ENCODE results near the gene RPS5. TPM values are rescaled to one million over a fixed set of nuclear protein-coding genes. Genes with fewer than 3 reads are reported as not detected.

The RPS5 gene
- total RNA-seq, 1 experiment from 2014 or later: 1,400 TPM

DNA sequence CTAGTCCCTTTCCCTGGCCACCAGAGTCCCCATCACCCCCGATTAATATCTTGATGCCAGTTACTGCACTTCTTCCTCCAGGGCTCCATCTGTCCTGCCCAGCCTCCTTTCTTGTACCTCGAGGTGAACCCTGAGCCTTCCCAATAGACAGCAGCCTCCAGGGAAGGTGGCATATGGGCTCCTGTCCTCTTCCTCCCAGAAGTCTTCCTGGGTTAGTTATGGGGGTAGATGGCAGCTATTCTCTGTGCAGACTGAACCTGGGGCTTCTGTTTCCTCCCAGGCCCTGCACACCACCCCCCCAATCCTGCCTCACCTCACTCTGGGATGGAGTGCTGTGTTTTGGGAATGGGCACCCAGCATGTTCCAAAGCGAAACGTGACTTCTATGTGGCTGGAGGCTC is 11.0 kb downstream of the RPS5 start:
- peaks cover 14% of the 10 kb centered on the region for H3K27me3 Mint-ChIP-seq (ENCODE audit: low read depth)
- Histone ChIP-seq H4K5ac (ENCODE audit: insufficient read length, low read depth, low read length) (no peak overlapping the region), H3K9ac (ENCODE audit: extremely low read depth, insufficient read length, low read length) (no peak overlapping the region), H3K23ac (ENCODE audit: insufficient read length, low read depth, low read length) (no peak overlapping the region), H2BK5ac (ENCODE audit: insufficient read length, low read length) (no peak overlapping the region), H3K27ac (ENCODE audit: insufficient read length, low read depth, low read length) (no peak overlapping the region), H2AK5ac (ENCODE audit: insufficient read length, low read length) (no peak overlapping the region), H3K18ac (ENCODE audit: insufficient read length, low read depth, low read length) (no peak overlapping the region), H3K9me3 (ENCODE audit: control insufficient read depth, low read depth, low read length) (no peaks in the 10 kb centered on the region), H3K27me3 (ENCODE audit: insufficient read depth, low read length) (no peaks in the 10 kb centered on the region; the same call in 1 of the 2 replicates), H3K23me2 (ENCODE audit: insufficient read length, low read depth, low read length, poor library complexity, severe bottlenecking) (peaks cover 13% of the 10 kb centered on the region), H3K4me2 (ENCODE audit: insufficient read depth, insufficient read length, low read length) (no peak overlapping the region), H2BK15ac (ENCODE audit: low read depth, low read length) (no peak overlapping the region), H4K8ac (replicated peaks; ENCODE audit: insufficient read length, low read depth, low read length) (no peak overlapping the region), H2BK12ac (ENCODE audit: insufficient read length, low read depth, low read length) (no peak overlapping the region), H4K20me1 (ENCODE audit: control insufficient read depth, insufficient read depth, insufficient read length) (peaks cover 5% of the 10 kb centered on the region), H3K56ac (ENCODE audit: insufficient read length, low read depth, low read length) (no peak overlapping the region), H2BK20ac (ENCODE audit: low read depth, low read length, poor library complexity, severe bottlenecking) (no peak overlapping the region), H3K4ac (ENCODE audit: low read depth, low read length) (no peak overlapping the region), H3T11ph (ENCODE audit: low read length) (no peak overlapping the region), H2BK120ac (ENCODE audit: low read depth, low read length, poor library complexity, severe bottlenecking) (no peak overlapping the region), H3K79me1 (ENCODE audit: insufficient read depth, low read depth, low read length, poor library complexity, severe bottlenecking) (no peaks in the 10 kb centered on the region), H3K79me2 (ENCODE audit: insufficient read depth, low read length) (no peaks in the 10 kb centered on the region), H3K14ac (ENCODE audit: insufficient read depth, low read length) (no peak overlapping the region), H3K4me1 (ENCODE audit: insufficient read depth, low read length) (no peaks in the 10 kb centered on the region; the same call in 1 of the 2 replicates), H2AFZ (ENCODE audit: low read length) (no peak overlapping the region), H4K91ac (ENCODE audit: insufficient read length, low read depth, low read length) (no peak overlapping the region)
- H3K9me3 Mint-ChIP-seq: no peaks in the 10 kb centered on the region
- H3K4me1 Mint-ChIP-seq: peaks cover 10 to 16% of the 10 kb centered on the region in 2 experiments
- peak overlapping the region in 1 of 2 experiments; percentile 40; a peak in 2 of 5 replicates for H3K4me3 Mint-ChIP-seq
- no peak for DNase-seq
- TF ChIP-seq, protein P1, sequence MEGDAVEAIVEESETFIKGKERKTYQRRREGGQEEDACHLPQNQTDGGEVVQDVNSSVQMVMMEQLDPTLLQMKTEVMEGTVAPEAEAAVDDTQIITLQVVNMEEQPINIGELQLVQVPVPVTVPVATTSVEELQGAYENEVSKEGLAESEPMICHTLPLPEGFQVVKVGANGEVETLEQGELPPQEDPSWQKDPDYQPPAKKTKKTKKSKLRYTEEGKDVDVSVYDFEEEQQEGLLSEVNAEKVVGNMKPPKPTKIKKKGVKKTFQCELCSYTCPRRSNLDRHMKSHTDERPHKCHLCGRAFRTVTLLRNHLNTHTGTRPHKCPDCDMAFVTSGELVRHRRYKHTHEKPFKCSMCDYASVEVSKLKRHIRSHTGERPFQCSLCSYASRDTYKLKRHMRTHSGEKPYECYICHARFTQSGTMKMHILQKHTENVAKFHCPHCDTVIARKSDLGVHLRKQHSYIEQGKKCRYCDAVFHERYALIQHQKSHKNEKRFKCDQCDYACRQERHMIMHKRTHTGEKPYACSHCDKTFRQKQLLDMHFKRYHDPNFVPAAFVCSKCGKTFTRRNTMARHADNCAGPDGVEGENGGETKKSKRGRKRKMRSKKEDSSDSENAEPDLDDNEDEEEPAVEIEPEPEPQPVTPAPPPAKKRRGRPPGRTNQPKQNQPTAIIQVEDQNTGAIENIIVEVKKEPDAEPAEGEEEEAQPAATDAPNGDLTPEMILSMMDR (conservative IDR thresholded peaks at IDR 0.05): no peak
- WGBS (ENCODE audit: extremely low coverage, insufficient read length, low lambda C conversion rate): no CpG with 5 or more reads among the region's 4 CpGs
- no peak overlapping the region for H3K27ac Mint-ChIP-seq
- peaks cover 17 to 21% (median 19%) of the 10 kb centered on the region in 3 experiments; a peak in 6 of 7 replicates for H3K36me3 Mint-ChIP-seq (ENCODE audit: insufficient read depth in 1 of 3, low read depth in 3 of 3)

All from H9 (cell line).